Measurements from ENCODE around the gene DGKH.

The DGKH gene

GRCh38 chr13:42275506-42275905 lies 227.1 kb downstream of the DGKH start:
- peak; percentile 33 for DNase-seq (ENCODE audit: low spot score)

GRCh38 chr13:42276683-42277082 lies 228.2 kb downstream of the DGKH start:
- DNase-seq (ENCODE audit: low spot score), result no peak

- no peak for DNase-seq (ENCODE audit: low spot score)
Observed at GRCh38 chr13:42277618-42278276, 229.3 kb downstream of the DGKH start.

DNA sequence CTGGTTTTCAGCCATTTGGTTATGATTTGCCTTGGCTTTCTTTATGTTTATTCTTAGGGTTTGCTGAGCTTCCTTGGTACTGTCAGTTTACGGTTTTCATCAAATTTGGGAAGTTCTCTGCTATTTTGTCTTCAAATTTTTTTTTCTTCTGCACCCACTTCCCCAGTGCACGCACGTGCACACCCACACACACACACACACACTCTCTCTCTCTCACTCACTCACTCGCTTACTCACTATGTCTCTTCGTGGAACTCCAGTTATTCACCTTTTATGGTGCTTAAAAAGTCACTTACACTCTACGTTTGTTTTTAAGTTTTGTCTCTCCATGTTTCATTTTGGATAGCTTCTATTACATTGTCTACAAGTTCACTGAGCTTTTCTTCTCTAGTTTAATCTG lies 230.6 kb downstream of the DGKH start:
- DNase-seq (ENCODE audit: low spot score), result peak; percentile 52

GRCh38 chr13:42279986-42280385 lies 231.5 kb downstream of the DGKH start:
- DNase-seq (ENCODE audit: low spot score), result no peak

DNA sequence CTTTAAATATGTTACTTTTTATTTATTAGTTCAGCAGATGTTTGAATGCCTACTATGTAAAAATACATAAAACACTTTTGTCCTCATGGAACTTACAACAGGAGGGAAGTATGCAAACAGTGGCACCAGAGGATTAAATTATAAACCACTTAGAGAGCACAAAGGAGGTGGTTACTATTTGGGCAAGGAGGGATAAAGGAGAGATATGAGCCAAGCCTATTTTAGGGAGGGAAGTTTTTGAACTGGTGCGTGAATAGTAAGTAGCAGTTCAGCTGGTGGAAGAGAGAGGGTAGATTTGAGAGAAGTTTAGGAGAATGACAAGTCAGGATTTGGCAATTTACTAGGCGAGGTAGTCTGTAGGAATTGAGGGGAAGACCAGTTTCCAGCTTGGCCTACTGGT lies 232.1 kb downstream of the DGKH start:
- DNase-seq (ENCODE audit: low spot score), result no peak

DNA sequence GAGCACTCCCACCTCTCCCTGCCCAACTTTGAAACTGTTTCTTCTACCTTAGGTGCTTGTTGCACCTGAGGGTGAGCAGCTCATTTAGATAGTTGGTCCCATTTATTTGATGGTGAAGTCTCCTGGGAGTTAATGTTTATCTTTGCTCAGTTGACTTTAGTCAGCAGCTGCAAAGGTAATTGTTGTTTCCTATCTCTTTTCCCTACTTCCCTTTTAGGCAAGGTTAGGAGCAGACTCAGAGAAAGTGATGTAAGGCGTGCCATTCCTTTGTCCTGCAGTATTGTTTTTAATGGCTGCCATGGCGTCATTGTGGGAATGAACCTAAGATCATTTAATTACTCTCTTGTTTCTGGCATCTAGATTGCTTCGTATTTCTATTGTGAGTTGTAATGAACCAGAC lies 235.1 kb downstream of the DGKH start:
- DNase-seq (ENCODE audit: low spot score), result no peak

DNA sequence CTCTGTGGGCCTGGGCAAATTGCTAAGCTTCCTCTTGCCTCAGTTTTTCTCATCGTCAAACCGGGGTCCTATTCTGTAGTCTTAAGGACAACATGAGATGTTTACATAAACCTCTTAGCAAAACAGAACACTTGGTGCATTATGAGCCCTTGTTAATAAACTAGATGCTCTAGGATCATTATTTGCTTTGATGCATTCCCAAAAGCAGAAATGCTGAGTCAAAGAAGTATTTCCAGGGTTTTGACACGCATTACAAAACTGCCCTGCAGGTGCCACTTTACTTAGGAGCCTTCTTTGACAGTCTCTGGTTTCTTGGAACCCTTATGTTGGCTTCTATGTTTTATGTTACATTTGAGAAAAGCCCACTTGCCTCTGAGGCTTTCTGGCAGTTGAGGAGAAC lies 235.6 kb downstream of the DGKH start:
- DNase-seq (ENCODE audit: low spot score), result no peak
